HFFc6 (cell line): ENCODE results near the gene PNPLA6. TPM values are rescaled to one million over a fixed set of nuclear protein-coding genes. Genes with fewer than 3 reads are reported as not detected.

Experiments
- DNase-seq: peaks from one replicate; pipeline ENCODE4 v3.0.0-alpha.2; 2018
- H3K27ac Mint-ChIP-seq: 2 replicates; pipeline ENCODE4 v1.8.0; 2020; ENCODE audit warnings: mild to moderate bottlenecking, mixed read lengths
- H3K27me3 Mint-ChIP-seq: 2 replicates; pipeline ENCODE4 v1.8.0; 2021; ENCODE audit warnings: mild to moderate bottlenecking, moderate library complexity, mixed read lengths; ENCODE audit not compliant: insufficient read depth
- H3K36me3 Mint-ChIP-seq: 2 replicates; pipeline ENCODE4 v1.8.0; 2021; ENCODE audit warnings: low read depth, mixed read lengths
- H3K4me1 Mint-ChIP-seq: 2 replicates; pipeline ENCODE4 v1.8.0; 2020; ENCODE audit warnings: low read depth, mixed read lengths
- H3K4me3 Mint-ChIP-seq: 2 replicates; pipeline ENCODE4 v1.8.0; 2020; ENCODE audit warnings: mild to moderate bottlenecking, moderate library complexity, mixed read lengths
- H3K9me3 Mint-ChIP-seq: 2 replicates; pipeline ENCODE4 v1.8.0; 2020; ENCODE audit warnings: mild to moderate bottlenecking, mixed read lengths
- total RNA-seq, 6 experiments: library from RNA; stranded (reverse); fragmentation: NEBNext Ultra II Directional; extraction: Animal tissue kit (Norgen Biotek cat#: 25700); gene quantifications; 2 replicates in 1 of 6; 3 replicates in 5 of 6; pipeline ENCODE4 v1.2.3, GENCODE V29; 2021
- TF ChIP-seq, protein P1 (sequence below): fragments of 200-600 bp; sonication (generic); IDR thresholded peaks from 2 replicates; pipeline ENCODE4 v1.5.0; 2021; ENCODE audit warnings: antibody characterized with exemption, mild to moderate bottlenecking

The PNPLA6 gene
- total RNA-seq, 6 experiments from 2014 or later: 123 to 157 (median 138) TPM

DNA sequence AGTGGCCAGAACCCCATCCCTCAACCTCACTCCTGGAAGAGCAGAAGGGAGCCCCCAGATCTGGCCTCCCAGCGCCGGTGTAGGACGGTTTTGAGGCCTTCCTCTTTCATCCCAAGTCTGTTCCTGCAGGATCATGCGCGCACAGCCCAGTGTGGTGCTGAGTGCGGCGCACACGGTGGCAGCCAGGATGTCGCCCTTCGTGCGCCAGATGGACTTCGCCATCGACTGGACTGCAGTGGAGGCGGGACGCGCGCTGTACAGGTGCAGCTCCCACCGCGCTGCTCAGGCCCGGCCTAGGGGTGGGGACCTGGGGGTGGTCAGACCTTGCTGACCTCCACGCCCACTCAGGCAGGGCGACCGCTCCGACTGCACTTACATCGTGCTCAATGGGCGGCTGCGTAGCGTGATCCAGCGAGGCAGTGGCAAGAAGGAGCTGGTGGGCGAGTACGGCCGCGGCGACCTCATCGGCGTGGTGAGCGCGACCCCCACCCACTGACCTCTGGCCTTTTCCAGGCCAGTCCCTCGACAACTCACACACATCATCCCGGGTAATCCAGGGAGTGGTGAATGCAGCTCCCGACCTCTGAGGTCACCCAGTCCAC, 14.8 kb downstream of the PNPLA6 start:
- Mint-ChIP-seq H3K4me1 (no peaks in the 10 kb centered on the region), H3K27ac (no peak overlapping the region), H3K4me3 (no peak overlapping the region), H3K27me3 (peaks cover 2% of the 10 kb centered on the region; the same call in 1 of the 2 replicates), H3K9me3 (no peaks in the 10 kb centered on the region), H3K36me3 (peaks cover 25% of the 10 kb centered on the region)
- no peak for DNase-seq
- TF ChIP-seq, protein P1, sequence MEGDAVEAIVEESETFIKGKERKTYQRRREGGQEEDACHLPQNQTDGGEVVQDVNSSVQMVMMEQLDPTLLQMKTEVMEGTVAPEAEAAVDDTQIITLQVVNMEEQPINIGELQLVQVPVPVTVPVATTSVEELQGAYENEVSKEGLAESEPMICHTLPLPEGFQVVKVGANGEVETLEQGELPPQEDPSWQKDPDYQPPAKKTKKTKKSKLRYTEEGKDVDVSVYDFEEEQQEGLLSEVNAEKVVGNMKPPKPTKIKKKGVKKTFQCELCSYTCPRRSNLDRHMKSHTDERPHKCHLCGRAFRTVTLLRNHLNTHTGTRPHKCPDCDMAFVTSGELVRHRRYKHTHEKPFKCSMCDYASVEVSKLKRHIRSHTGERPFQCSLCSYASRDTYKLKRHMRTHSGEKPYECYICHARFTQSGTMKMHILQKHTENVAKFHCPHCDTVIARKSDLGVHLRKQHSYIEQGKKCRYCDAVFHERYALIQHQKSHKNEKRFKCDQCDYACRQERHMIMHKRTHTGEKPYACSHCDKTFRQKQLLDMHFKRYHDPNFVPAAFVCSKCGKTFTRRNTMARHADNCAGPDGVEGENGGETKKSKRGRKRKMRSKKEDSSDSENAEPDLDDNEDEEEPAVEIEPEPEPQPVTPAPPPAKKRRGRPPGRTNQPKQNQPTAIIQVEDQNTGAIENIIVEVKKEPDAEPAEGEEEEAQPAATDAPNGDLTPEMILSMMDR: no peak

DNA sequence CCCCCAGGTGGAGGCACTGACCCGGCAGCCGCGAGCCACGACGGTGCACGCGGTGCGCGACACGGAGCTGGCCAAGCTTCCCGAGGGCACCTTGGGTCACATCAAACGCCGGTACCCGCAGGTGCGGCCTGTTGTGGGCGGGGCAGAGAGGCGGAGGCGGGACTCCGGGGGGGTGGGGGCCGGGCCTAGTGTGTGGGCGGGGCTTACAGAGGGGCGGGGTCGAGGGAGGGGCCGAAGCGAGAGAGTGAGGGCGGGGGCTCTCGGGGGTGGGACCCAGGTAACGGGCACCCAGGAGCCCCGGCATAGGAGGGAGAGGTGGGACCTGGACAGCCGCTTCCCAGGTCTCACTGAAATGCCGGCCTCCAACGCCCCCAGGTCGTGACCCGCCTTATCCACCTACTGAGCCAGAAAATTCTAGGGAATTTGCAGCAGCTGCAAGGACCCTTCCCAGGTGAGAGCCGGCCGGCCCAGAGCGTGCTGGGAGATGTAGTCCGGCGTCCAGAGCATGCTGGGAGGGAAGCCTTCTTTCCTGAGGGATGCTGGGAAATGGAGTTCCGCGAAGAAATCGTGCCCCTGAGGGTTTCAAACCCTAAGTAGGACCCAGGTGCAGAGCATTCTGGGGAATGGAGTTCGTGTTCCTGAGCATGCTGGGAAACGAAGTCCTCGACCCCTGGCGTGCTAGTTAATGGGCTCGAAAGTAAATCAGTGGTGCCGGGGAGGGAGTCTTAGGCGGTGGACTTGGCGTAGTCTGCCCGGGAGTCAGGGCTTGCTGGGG, 15.7 kb downstream of the PNPLA6 start:
- H3K9me3 Mint-ChIP-seq: no peaks in the 10 kb centered on the region
- DNase-seq: no peak
- H3K27ac Mint-ChIP-seq: no peak overlapping the region
- no peaks in the 10 kb centered on the region; the same call in 1 of the 2 replicates for H3K27me3 Mint-ChIP-seq
- no peaks in the 10 kb centered on the region for H3K4me1 Mint-ChIP-seq
- H3K4me3 Mint-ChIP-seq: no peak overlapping the region
- TF ChIP-seq, protein P1: no peak
- H3K36me3 Mint-ChIP-seq: peaks cover 22% of the 10 kb centered on the region

DNA sequence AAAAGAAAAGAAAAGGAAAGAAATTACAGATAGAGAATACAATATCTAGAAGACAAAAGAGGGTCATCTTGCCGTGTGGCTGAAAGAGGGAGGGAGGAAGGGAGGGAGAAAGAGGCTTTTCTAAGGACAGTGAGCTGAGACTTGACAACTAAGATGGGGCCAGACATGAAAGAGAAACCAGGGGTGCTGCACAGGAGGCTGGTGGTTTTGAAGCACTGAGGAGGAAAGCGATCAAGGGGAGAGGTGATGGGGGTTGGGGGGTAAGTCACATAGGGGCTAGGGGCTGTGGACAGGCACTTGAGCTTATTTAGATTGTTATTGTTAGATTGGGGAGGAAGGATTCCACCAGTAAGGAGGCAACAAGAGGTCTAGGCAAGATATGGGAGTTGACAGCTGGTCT, 17.3 kb downstream of the PNPLA6 start:
- no peaks in the 10 kb centered on the region for H3K9me3 Mint-ChIP-seq
- no peaks in the 10 kb centered on the region; the same call in 1 of the 2 replicates for H3K27me3 Mint-ChIP-seq
- H3K4me3 Mint-ChIP-seq: no peak overlapping the region

DNA sequence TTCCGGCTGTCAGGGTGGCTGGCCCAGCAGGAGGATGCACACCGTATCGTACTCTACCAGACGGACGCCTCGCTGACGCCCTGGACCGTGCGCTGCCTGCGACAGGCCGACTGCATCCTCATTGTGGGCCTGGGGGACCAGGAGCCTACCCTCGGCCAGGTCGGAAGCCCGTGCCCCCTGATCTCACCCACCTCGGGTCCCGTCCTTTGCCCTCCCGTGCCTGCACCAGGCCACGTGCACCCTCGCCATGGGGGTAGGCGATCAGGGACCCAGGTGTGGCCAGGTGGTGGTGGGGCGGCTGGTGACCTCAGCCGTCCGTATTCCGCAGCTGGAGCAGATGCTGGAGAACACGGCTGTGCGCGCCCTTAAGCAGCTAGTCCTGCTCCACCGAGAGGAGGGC, 19.0 kb downstream of the PNPLA6 start:
- no peak for DNase-seq
- Mint-ChIP-seq H3K36me3 (peaks cover 43% of the 10 kb centered on the region), H3K4me3 (no peak overlapping the region), H3K27ac (no peak overlapping the region), H3K9me3 (no peaks in the 10 kb centered on the region), H3K27me3 (no peaks in the 10 kb centered on the region; the same call in 1 of the 2 replicates), H3K4me1 (no peaks in the 10 kb centered on the region)
- TF ChIP-seq, protein P1: no peak

More for the DNA sequence above, 17.3 kb downstream of the PNPLA6 start:
- H3K36me3 Mint-ChIP-seq: peaks cover 28% of the 10 kb centered on the region
- TF ChIP-seq, protein P1: no peak
- no peak for DNase-seq
- H3K27ac Mint-ChIP-seq: no peak overlapping the region
- H3K4me1 Mint-ChIP-seq: no peaks in the 10 kb centered on the region

DNA sequence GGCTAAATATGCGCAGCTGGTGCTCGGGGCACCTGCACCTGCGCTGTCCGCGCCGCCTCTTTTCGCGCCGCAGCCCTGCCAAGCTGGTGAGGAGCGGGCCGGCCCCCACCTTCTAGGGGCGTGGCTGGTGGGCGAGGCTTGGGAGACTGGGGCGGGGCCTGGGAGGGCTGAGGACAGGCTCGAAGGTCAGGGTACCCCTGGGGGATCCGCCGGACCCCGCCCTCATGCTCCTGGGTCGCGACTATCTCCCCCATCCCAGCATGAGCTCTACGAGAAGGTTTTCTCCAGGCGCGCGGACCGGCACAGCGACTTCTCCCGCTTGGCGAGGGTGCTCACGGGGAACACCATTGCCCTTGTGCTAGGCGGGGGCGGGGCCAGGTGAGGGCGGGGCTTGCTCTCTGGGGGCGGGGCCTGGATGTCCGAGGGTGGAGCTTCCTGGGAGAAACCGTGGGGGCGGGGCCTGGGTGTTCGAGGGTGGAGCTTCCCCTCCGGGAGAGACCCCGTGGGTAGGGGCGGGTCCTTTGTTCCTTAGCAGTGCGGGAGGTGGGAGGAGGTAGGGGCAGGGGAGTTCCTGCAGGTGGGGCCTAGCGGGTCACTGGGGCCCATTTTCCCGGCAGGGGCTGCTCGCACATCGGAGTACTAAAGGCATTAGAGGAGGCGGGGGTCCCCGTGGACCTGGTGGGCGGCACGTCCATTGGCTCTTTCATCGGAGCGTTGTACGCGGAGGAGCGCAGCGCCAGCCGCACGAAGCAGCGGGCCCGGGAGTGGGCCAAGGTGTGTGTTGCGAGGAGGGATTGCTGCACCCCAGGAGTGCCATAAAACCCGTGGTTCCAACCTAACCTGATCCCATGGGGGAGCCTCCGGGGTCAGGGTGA, 19.7 kb downstream of the PNPLA6 start:
- no peak for DNase-seq
- H3K27ac Mint-ChIP-seq: no peak overlapping the region
- no peaks in the 10 kb centered on the region for H3K4me1 Mint-ChIP-seq
- no peak overlapping the region for H3K4me3 Mint-ChIP-seq
- H3K27me3 Mint-ChIP-seq: no peaks in the 10 kb centered on the region; the same call in 1 of the 2 replicates
- TF ChIP-seq, protein P1: no peak
- H3K36me3 Mint-ChIP-seq: peaks cover 41% of the 10 kb centered on the region
- no peaks in the 10 kb centered on the region for H3K9me3 Mint-ChIP-seq
